K562 (cell line): ENCODE data around the gene THADA. TPM values are rescaled to one million over a fixed set of nuclear protein-coding genes. Genes with fewer than 3 reads are reported as not detected.
A peak's percentile ranks its signal among the peaks of the same experiment; 100 is the strongest.

Experiments
- ATAC-seq: fragments of 200-7000 bp; cut with Tn5 transposase; 3 replicates; pipeline ENCODE4 v1.9.1; 2020; ENCODE audit warnings: moderate library complexity
- BruUV-seq: library from RNA; stranded (reverse); fragments of 400-500 nt; replicated peaks from 2 replicates; lab custom pipeline; 2021; lab: Mats Ljungman, UMichigan
- CTCF ChIA-PET: fragments of 300-600 bp; formaldehyde crosslinking; extraction: SDS; loops from one replicate; lab custom pipeline; 2021; ENCODE audit warnings: low intra/inter-chr PET ratio; lab: Yijun Ruan, JAX
- POLR2A ChIA-PET: fragments of 300-600, 350-650 bp; sonication (Branson Sonifier 250); formaldehyde crosslinking; extraction: SDS; loops from one replicate; lab custom pipeline; 2021; ENCODE audit warnings: antibody characterized with exemption, inconsistent platforms; lab: Yijun Ruan, JAX
- DNase-seq, 4 experiments: peaks; one replicate each; pipeline versions ENCODE4 v3.0.0 to v3.0.0-alpha.2; 2011 to 2018; ENCODE audit warnings: low spot score in 3 of 4, mixed read lengths in 3 of 4; ENCODE audit errors: extremely low read depth in 1 of 4
- FAIRE-seq: peaks from 2 replicates; lab custom pipeline; 2011; peaks lifted over from hg19 to GRCh38; lab: Jason Lieb, UNC
- H2AFZ ChIP-seq: 2 replicates; pipeline ENCODE4 v1.6.0; 2011; ENCODE audit warnings: low read depth, low read length, control low read depth, inconsistent platforms
- H3K27ac ChIP-seq: fragments of 200-600 bp; 3 replicates; pipeline ENCODE4 v1.8.0; 2011; ENCODE audit warnings: low read depth, mild to moderate bottlenecking, control low read depth, inconsistent platforms, low read length, moderate library complexity, mixed read lengths; ENCODE audit errors: extremely low read depth
- H3K27me3 ChIP-seq, 2 experiments: fragments of 300-600 bp in 1 of 2; 2 replicates in 1 of 2; 3 replicates in 1 of 2; pipeline versions ENCODE4 v1.6.0 to v1.8.0; 2011; ENCODE audit warnings: inconsistent platforms in 2 of 2, low read length in 2 of 2, mild to moderate bottlenecking in 1 of 2, mixed read lengths in 1 of 2, moderate library complexity in 1 of 2; ENCODE audit not compliant: control insufficient read depth in 2 of 2, insufficient read depth in 2 of 2
- H3K36me3 ChIP-seq: fragments of 300-600 bp; 3 replicates; pipeline ENCODE4 v1.8.0; 2011; ENCODE audit warnings: mild to moderate bottlenecking, low read length, inconsistent platforms; ENCODE audit not compliant: control insufficient read depth, insufficient read depth
- H3K4me1 ChIP-seq, 2 experiments: fragments of 200-600 bp in 1 of 2; replicated peaks in 1 of 2; 2 replicates in 1 of 2; 3 replicates in 1 of 2; pipeline versions ENCODE4 v1.5.1 to v1.8.0; 2011; ENCODE audit warnings: inconsistent platforms in 2 of 2, low read length in 2 of 2, mild to moderate bottlenecking in 1 of 2, mixed read lengths in 1 of 2, moderate library complexity in 1 of 2; ENCODE audit not compliant: control insufficient read depth in 2 of 2, insufficient read depth in 2 of 2
- H3K4me2 ChIP-seq: 2 replicates; pipeline ENCODE4 v1.6.1; 2011; ENCODE audit warnings: low read length, control low read depth, inconsistent platforms, mixed read lengths; ENCODE audit not compliant: insufficient read depth
- H3K4me3 ChIP-seq: fragments of 200-600 bp; sonication (generic), shearing (Covaris generic); 2 replicates; pipeline ENCODE4 v1.5.1; 2016; ENCODE audit warnings: control low read depth, inconsistent platforms
- H3K79me2 ChIP-seq: fragments of 200-600 bp; 3 replicates; pipeline ENCODE4 v1.8.0; 2011; ENCODE audit warnings: low read length, inconsistent platforms; ENCODE audit not compliant: control insufficient read depth, insufficient read depth
- H3K9ac ChIP-seq, 2 experiments: 2 replicates each; pipeline versions ENCODE4 v1.6.0 to v1.6.1; 2011; ENCODE audit warnings: low read depth in 2 of 2, low read length in 2 of 2, control low read depth in 1 of 2, inconsistent platforms in 1 of 2, mild to moderate bottlenecking in 1 of 2, mixed read lengths in 1 of 2; ENCODE audit not compliant: insufficient read depth in 1 of 2
- H3K9me1 ChIP-seq: one replicate; pipeline ENCODE4 v1.6.0; 2011; ENCODE audit warnings: inconsistent platforms, mild to moderate bottlenecking, low read length, moderate library complexity; ENCODE audit not compliant: control insufficient read depth, insufficient read depth
- H3K9me3 ChIP-seq: replicated peaks from 2 replicates; pipeline ENCODE4 v1.5.1; 2011; ENCODE audit warnings: low read depth, low read length, inconsistent platforms; ENCODE audit not compliant: control insufficient read depth, insufficient read depth
- H4K20me1 ChIP-seq: replicated peaks from 2 replicates; pipeline ENCODE4 v1.6.1; 2011; ENCODE audit warnings: low read length, inconsistent platforms, mixed read lengths; ENCODE audit not compliant: control insufficient read depth, insufficient read depth
- ARNT ChIP-seq, 2 experiments: fragments of 450-650 bp; IDR thresholded peaks; 2 replicates each; pipeline ENCODE4 v1.6.1; 2016; ENCODE audit warnings: mild to moderate bottlenecking in 1 of 2
- HBP1 ChIP-seq: fragments of 450-650 bp; formaldehyde crosslinking; IDR thresholded peaks from 2 replicates; pipeline ENCODE4 v1.4.0; 2022; ENCODE audit warnings: missing genetic modification characterization
- JUNB ChIP-seq: fragments of 450-650 bp; formaldehyde crosslinking; conservative IDR thresholded peaks from 2 replicates; pipeline ENCODE4 v1.4.0; 2020; ENCODE audit warnings: mild to moderate bottlenecking
- MAZ ChIP-seq, 2 experiments: fragments of 450-650 bp in 1 of 2; sonication (generic) in 1 of 2; formaldehyde crosslinking; IDR thresholded peaks in 1 of 2; conservative IDR thresholded peaks in 1 of 2; 2 replicates each; pipeline versions ENCODE4 v1.4.0 to v1.5.0; 2020; ENCODE audit warnings: mild to moderate bottlenecking in 1 of 2, missing genetic modification reagents in 1 of 2
- NFATC3 ChIP-seq: fragments of 450-650 bp; IDR thresholded peaks from 2 replicates; pipeline ENCODE4 v1.6.1; 2017; ENCODE audit warnings: mild to moderate bottlenecking
- POLR2B ChIP-seq: fragments of 450-650 bp; IDR thresholded peaks from 2 replicates; pipeline ENCODE4 v1.6.1; 2018; ENCODE audit warnings: low read depth; ENCODE audit not compliant: partially characterized antibody
- THRB ChIP-seq: fragments of 450-650 bp; formaldehyde crosslinking; conservative IDR thresholded peaks from 2 replicates; pipeline ENCODE4 v1.4.0; 2022; ENCODE audit warnings: mild to moderate bottlenecking, missing genetic modification characterization
- XRCC5 ChIP-seq: fragments of 200-400 bp; formaldehyde crosslinking; IDR thresholded peaks from 2 replicates; pipeline ENCODE4 v1.6.1; 2017; ENCODE audit warnings: low read depth, mild to moderate bottlenecking, low read length
- ZBTB2 ChIP-seq: fragments of 450-650 bp; IDR thresholded peaks from 2 replicates; pipeline ENCODE4 v1.6.1; 2016; ENCODE audit warnings: antibody characterized with exemption
- ZNF212 ChIP-seq: fragments of 450-650 bp; formaldehyde crosslinking; IDR thresholded peaks from 2 replicates; pipeline ENCODE4 v1.4.0; 2020; ENCODE audit warnings: mild to moderate bottlenecking
- WGBS: fragments of 100-300 bp; shearing (Covaris generic); methylation state at CpG from one replicate; pipeline ENCODE4 v1.1.6; 2016; ENCODE audit warnings: low coverage, mixed read lengths; ENCODE audit not compliant: insufficient coverage; ENCODE audit errors: missing lambda C conversion rate; 5-methylcytosine and 5-hydroxymethylcytosine counted together
- in situ Hi-C: fragments of 300-500 bp; cut with MboI; formaldehyde crosslinking; loops from 4 replicates; pipeline ENCODE4 v1.15.0; 2018; ENCODE audit warnings: inconsistent platforms, mixed read lengths
- intact Hi-C: fragments of 100-400 bp; cut with micrococcal nuclease; formaldehyde crosslinking; loops from 2 replicates; pipeline ENCODE4 v1.14.2; 2022
- polyA plus RNA-seq, 8 experiments: library from polyadenylated mRNA; depleted of rRNA in 4 of 8; stranded (reverse) in 5 of 8; unstranded in 3 of 8; fragments of >200 nt; fragmentation: Nextera tagmentation in 2 of 8; fragmentation: Illumina TruSeq in 1 of 8; extraction: Ambion mirVana in 2 of 8; extraction: Trizol in 1 of 8; gene quantifications; 2 replicates each; pipeline versions ENCODE4 v1.2.1 to v1.2.3, GENCODE V29; 2011 to 2014; ENCODE audit warnings: inconsistent platforms in 1 of 8, missing spikeins in 1 of 8
- total RNA-seq, 7 experiments: library from RNA; depleted of rRNA in 6 of 7; stranded (reverse); fragments of >200 nt in 6 of 7; fragmentation: Illumina TruSeq in 2 of 7; extraction: Trizol in 2 of 7; gene quantifications; 2 replicates each; pipeline versions ENCODE4 v1.2.1 to v1.2.3, GENCODE V29; 2011 to 2021; ENCODE audit warnings: low replicate concordance in 1 of 7

The THADA gene
- total and polyA plus RNA-seq, 9 of the 15 experiments (the other 6 are each of a cell fraction or from before 2014, with no cell fraction given), result 17.8 to 34.7 (median 31.9) TPM

GRCh38 chr2:43519643-43520221 is 76.1 kb downstream of the THADA start:
- TF ChIP-seq ARNT (IDR thresholded peaks at IDR 0.05), result no peak
- ChIA-PET POLR2A (interaction anchor here (1.1 to 1.8 kb wide), 2 partner anchors 10 to 28 kb away, joined by 3 to 9 read pairs; no protein-coding TSS in a partner anchor), CTCF (no interaction called here)
- H3K79me2 ChIP-seq, result no peaks in the 10 kb centered on the region; the same call in 2 of the 3 replicates
- WGBS, result 82% methylated on average over 2 of the region's 2 CpGs
- intact Hi-C loops, result no loop called here
- H3K4me1 ChIP-seq, result peaks cover 0 to 37% of the 10 kb centered on the region in 2 experiments; a peak in 3 of 5 replicates
- no peak overlapping the region for H3K9ac ChIP-seq
- in situ Hi-C loops, result no loop called here
- H2AFZ ChIP-seq, result no peak overlapping the region
- H3K9me3 ChIP-seq, result no peaks in the 10 kb centered on the region
- DNase-seq, result no peak
- H3K4me2 ChIP-seq, result no peak overlapping the region
- no peaks in the 10 kb centered on the region for H3K27me3 ChIP-seq
- H3K4me3 ChIP-seq, result no peak overlapping the region
- H3K9me1 ChIP-seq, result no peaks in the 10 kb centered on the region
- H4K20me1 ChIP-seq, result no peaks in the 10 kb centered on the region
- FAIRE-seq, result no peak
- no TSS peak for BruUV-seq
- H3K27ac ChIP-seq, result peak overlapping the region; percentile 4; the same call in 1 of the 3 replicates
- H3K36me3 ChIP-seq, result no peaks in the 10 kb centered on the region
- no peak for ATAC-seq

GRCh38 chr2:43518718-43519117 is 77.1 kb downstream of the THADA start:
- H2AFZ ChIP-seq, result peak overlapping the region; percentile 58
- FAIRE-seq (peak; percentile 23), ATAC-seq (peak; percentile 53), DNase-seq (peak in 1 of 4 experiments; percentile 48)
- H3K4me2 ChIP-seq, result no peak overlapping the region
- in situ Hi-C loops (no loop called here), intact Hi-C loops (no loop called here)
- ChIA-PET POLR2A (interaction anchor here (1.1 to 1.8 kb wide), 2 partner anchors 11 to 29 kb away, joined by 3 to 9 read pairs; no protein-coding TSS in a partner anchor), CTCF (interaction anchor here (0.6 kb wide), 1 partner anchor 543 kb away, joined by 4 read pairs; no protein-coding TSS in a partner anchor)
- no peaks in the 10 kb centered on the region for H3K9me3 ChIP-seq
- peak overlapping the region; percentile 62; the same call in 2 of the 3 replicates for H3K27ac ChIP-seq
- peak overlapping the region; percentile 29 to 53; a peak in 2 of 4 replicates for H3K9ac ChIP-seq
- BruUV-seq, result no TSS peak
- WGBS, result 13% methylated on average over 2 of the region's 2 CpGs
- peaks cover 2% of the 10 kb centered on the region; the same call in 1 of the 3 replicates for H3K36me3 ChIP-seq
- no peaks in the 10 kb centered on the region for H3K9me1 ChIP-seq
- no peaks in the 10 kb centered on the region for H3K27me3 ChIP-seq
- H3K4me3 ChIP-seq, result no peak overlapping the region
- H3K79me2 ChIP-seq, result no peaks in the 10 kb centered on the region; the same call in 2 of the 3 replicates
- peaks cover 0 to 37% of the 10 kb centered on the region in 2 experiments; a peak in 3 of 5 replicates for H3K4me1 ChIP-seq
- no peaks in the 10 kb centered on the region for H4K20me1 ChIP-seq
- TF ChIP-seq POLR2B, result no peak
- TF ChIP-seq NFATC3, result no peak
- no peak for TF ChIP-seq XRCC5
- TF ChIP-seq HBP1 (CRISPR knock-in tag), result no peak
- no peak for TF ChIP-seq MAZ (CRISPR knock-in tag; conservative IDR thresholded peaks at IDR 0.05 in 1 of 2, IDR thresholded peaks at IDR 0.05 in 1 of 2)
- TF ChIP-seq THRB (CRISPR knock-in tag), result no peak
- TF ChIP-seq ZNF212 (CRISPR knock-in tag), result no peak
- 0 out of 2 replicates have a peak, but pooled peaks have one; percentile 26 for TF ChIP-seq ZBTB2
- TF ChIP-seq JUNB (CRISPR knock-in tag), result no peak
